OCI-M2 (cell line): Measurements from ENCODE around the gene IL3.

ENCODE experiments used
- DNase-seq: peaks from one replicate; lab custom pipeline; 2025; ENCODE audit not compliant: unreplicated experiment; lab: John Stamatoyannopoulos, UW

The IL3 gene

GRCh38 chr5:132060501-132061161 lies at the start of gene IL3:
TSS of gene IL3 (plus strand) at chr5:132060655. CDS start at chr5:132060707, 52 bp downstream.
- no peak for DNase-seq

GRCh38 chr5:132010989-132011621 lies 49.4 kb upstream of the IL3 start:
- DNase-seq = no peak

GRCh38 chr5:132011622-132012343 lies 48.7 kb upstream of the IL3 start, which contains the start of gene ACSL6:
TSS of gene ACSL6 (minus strand) at chr5:132011658. CDS start at chr5:132011553, 105 bp downstream.
- DNase-seq = no peak

GRCh38 chr5:132012371-132013005 lies 48.0 kb upstream of the IL3 start:
- DNase-seq = no peak

- no peak for DNase-seq
These were observed 47.3 kb upstream of the IL3 start for GRCh38 chr5:132013006-132013689.

- DNase-seq = no peak
These were observed 46.7 kb upstream of the IL3 start for GRCh38 chr5:132013711-132014110.

GRCh38 chr5:132016721-132017250 lies 43.7 kb upstream of the IL3 start:
- DNase-seq = no peak

- no peak for DNase-seq
These were observed 43.1 kb upstream of the IL3 start for GRCh38 chr5:132017316-132017715.

- no peak for DNase-seq
These were observed 42.5 kb upstream of the IL3 start for GRCh38 chr5:132017738-132018625.

GRCh38 chr5:132019337-132019736 lies 41.1 kb upstream of the IL3 start:
- DNase-seq = no peak

GRCh38 chr5:132019857-132020555 lies 40.4 kb upstream of the IL3 start:
- no peak for DNase-seq

- no peak for DNase-seq
These were observed 39.7 kb upstream of the IL3 start for GRCh38 chr5:132020568-132021339.

- DNase-seq = no peak
These were observed 38.8 kb upstream of the IL3 start for GRCh38 chr5:132021654-132022053.

GRCh38 chr5:132022737-132023136 lies 37.7 kb upstream of the IL3 start:
- DNase-seq = no peak

- no peak for DNase-seq
These were observed 37.0 kb upstream of the IL3 start for GRCh38 chr5:132023258-132024116.

- no peak for DNase-seq
These were observed 36.4 kb upstream of the IL3 start for GRCh38 chr5:132024117-132024435.

- no peak for DNase-seq
These were observed 35.6 kb upstream of the IL3 start for GRCh38 chr5:132024789-132025402.
